ENCODE data around the gene AIMP1.
A peak's percentile ranks its signal among the peaks of the same experiment; 100 is the strongest.

Gene AIMP1

DNA sequence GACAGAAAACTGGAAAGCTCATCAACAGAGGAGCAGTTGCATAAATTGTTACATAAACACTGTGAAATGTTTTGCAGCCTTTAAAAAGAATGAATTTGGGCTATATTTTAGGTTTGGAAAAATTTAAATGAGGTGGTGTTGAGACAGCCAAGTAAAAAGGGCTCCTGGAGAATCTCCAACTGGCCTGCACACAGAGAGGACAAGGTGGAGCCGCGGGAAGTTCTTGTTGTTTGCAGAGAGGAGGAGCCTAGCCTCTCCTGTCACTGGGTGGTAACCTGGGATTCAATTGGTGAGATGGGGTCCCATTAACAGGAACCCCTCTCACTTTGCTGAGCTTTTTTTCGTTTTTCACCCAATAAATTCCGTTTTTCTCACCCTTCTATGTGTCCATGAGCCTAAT is 38.8 kb downstream of the AIMP1 start:
- TF ChIP-seq GATA2 (IDR thresholded peaks at IDR 0.05; ENCODE audit: low read depth, low read length) (no peak), GATA3 (IDR thresholded peaks at IDR 0.05; ENCODE audit: low read depth, low read length) (no peak)

DNA sequence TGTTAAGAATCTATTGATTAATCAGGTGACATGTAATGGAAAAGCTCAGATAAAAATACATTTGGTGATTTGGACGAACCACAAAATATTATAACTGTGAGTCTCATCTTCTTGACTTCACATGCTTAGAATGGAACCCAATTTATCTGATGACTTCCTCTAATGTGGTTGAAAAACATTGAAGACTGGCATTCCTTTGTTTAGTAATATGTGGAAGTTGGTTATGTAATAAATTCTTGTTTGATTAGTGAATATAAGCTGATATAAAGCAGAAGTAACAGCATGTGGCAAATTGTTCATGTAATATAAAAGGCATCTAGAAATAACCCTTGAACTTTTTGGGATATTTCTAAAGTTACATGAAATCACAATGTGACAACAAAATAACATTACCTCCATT is 42.5 kb downstream of the AIMP1 start:
- TF ChIP-seq GATA2 (IDR thresholded peaks at IDR 0.05; ENCODE audit: low read depth, low read length) = no peak
- no peak for TF ChIP-seq GATA3 (IDR thresholded peaks at IDR 0.05; ENCODE audit: low read depth, low read length)

DNA sequence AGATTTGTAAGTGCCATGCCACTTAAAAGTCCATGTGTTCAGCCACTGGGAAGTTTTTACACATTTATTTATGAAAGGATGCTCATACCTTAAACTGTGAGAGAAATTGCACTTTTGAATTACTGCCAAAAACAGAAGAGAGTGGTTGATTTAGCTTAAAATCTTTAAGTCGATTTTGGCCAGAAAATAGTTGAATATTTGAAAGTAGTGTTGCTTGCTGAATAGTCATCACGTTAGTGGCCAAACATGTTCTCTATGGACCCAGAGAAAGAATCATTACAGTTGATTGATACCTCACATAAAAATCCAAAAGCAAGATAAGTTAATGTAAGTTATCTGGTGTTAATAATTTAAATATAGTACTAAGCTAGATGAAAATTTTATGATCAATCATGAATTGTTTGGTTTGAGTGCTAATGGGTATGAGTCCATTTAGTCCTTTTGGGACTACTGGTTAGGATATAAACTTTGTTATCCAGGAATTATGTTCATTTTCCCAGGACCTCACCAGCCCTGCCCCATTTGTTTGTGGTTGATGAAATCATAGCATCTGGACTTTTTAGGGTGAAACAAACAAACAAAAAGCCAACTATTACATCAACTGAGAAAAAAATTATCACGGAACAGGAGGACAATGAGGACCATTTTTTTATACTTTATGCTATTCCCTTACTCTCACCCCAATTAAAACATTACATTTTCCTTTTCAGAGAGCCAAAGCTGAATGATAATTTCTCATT is 45.9 kb downstream of the AIMP1 start:
- TF ChIP-seq GATA3 (IDR thresholded peaks at IDR 0.05; ENCODE audit: low read depth, low read length) (no peak), GATA2 (IDR thresholded peaks at IDR 0.05; ENCODE audit: low read depth, low read length) (no peak)

DNA sequence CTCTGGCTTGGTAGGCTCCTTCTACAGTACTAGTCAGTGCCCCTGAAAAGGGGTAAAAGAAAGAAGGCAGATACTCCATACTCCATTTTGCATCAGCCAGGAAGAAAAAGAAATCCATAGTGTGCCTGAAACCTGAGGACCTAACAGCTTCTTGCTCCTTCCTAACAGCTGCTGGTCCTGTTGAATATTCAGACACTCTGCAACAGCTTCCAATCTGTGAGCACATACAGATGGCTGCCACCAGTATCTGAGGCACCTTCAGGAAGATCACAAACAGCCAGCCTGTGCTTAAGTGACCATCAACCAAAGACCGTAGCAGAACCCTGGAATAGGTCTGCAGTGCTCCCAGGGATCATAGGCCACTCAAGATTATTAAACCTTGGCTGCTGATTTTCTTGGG is 47.9 kb downstream of the AIMP1 start:
- no peak for TF ChIP-seq GATA2 (IDR thresholded peaks at IDR 0.05; ENCODE audit: low read depth, low read length)

DNA sequence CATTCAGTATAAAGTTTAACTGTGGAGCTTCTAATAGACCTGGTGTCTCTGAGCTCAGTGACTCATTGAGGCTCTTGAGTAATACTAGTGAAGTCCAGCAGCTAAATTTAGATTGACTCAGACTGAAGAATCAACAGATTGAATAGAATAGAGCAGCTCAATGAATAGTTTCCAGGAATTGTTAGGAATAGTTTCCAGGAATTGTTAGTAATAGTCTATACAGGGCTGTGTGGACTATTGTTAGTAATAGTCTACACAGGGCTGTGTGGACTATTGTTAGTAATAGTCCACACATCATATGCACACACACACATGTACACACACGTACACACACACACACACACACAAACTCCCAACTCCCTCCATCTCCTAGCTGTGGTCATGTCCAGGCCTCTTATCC is 49.3 kb downstream of the AIMP1 start:
- no peak for TF ChIP-seq GATA3 (IDR thresholded peaks at IDR 0.05; ENCODE audit: low read depth, low read length)
- no peak for TF ChIP-seq GATA2 (IDR thresholded peaks at IDR 0.05; ENCODE audit: low read depth, low read length)

DNA sequence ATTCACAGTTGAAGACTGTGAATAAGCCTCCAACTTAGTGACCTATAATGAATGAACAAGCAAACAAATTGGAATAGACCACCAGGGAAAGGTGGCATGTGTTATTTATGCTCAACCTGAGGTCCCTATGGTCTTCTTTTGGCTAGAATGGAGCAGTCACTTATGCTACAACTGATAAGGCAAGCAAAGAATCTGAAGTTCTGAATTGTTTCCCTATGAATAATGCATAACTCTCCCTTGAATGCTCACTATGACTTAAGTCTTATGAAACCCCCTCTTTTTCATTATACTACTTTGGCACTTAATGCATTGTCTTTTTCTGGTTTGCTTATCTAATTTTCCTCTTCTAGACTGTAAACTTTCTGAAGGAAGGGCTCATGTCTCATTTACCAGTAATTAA is 49.7 kb downstream of the AIMP1 start:
- no peak for TF ChIP-seq GATA2 (IDR thresholded peaks at IDR 0.05; ENCODE audit: low read depth, low read length)
- no peak for TF ChIP-seq GATA3 (IDR thresholded peaks at IDR 0.05; ENCODE audit: low read depth, low read length)

DNA sequence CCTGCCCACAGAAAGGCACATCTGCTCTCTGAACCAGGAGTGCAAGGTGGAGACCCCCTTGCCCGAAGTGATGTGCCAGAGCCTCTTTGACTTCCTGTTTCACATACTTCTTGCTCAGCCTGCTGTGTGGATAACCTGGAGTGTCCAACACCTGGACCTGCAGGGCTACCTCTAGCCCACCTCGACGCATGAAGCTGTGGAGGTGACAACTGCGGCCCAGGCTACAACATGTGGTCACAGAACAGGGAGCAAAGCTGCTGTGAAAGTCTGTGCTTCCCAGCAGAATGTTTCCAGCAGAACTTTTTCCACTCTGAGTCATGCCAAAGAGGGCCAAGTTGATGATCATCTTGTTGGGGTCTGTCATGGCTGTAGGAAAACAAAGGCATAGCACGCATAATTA is 50.7 kb downstream of the AIMP1 start:
- TF ChIP-seq GATA3 (IDR thresholded peaks at IDR 0.05; ENCODE audit: low read depth, low read length) = no peak
- no peak for TF ChIP-seq GATA2 (IDR thresholded peaks at IDR 0.05; ENCODE audit: low read depth, low read length)

DNA sequence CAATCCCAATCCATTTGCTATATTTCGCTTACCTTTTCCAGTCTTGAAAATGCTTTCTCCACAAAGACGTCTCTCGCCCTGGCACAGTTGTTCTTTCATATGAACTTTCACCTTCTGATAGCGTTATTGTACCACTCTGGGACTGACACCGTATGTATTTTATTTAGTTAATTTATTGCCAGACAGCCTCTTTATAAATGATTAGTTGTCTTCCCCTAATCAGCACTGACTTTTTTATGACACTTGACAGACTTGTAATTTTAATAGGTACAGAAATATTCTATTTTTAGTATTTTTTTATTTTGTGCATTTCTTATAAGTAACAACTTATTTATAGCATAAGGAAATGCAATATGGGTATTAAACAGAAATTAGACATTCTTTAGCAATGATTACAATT is 52.3 kb downstream of the AIMP1 start, which contains the start of gene GIMD1:
GIMD1 (minus strand) TSS at position 101 of the 400 bp plus-strand sequence. CDS start 1,343 bp downstream, outside the sequence.
- TF ChIP-seq GATA3 (IDR thresholded peaks at IDR 0.05; ENCODE audit: low read depth, low read length) (no peak), GATA2 (IDR thresholded peaks at IDR 0.05; ENCODE audit: low read depth, low read length) (no peak)

DNA sequence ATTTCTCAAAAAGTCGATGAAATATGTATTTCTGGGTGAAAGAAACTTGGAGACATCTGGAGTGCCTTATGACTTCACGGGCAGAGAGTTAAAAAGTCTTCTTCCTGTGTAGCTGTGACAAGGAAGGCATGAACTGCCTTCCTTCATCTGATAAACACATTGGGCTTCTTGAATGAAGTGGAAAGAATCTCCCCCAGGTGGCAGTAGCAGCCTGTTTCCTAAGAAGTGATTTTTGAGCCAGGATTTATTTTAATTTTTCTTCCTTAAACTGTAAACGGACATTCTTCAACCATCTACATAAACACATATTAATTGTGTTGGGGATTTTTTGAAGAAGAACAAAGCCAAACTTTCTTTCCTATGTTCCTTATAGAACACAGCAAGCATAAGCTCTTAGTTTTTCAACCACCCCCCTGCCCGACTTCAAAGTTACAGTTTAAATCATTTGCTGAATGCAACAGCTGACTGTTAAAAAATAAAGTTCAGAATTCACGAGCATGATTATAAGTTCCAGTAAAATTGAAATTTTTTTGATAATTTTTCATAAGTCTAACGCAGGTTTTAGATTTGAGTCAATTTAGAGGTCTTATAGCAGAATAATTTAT is 53.2 kb downstream of the AIMP1 start:
- TF ChIP-seq GATA3 (IDR thresholded peaks at IDR 0.05; ENCODE audit: low read depth, low read length) = no peak
- TF ChIP-seq GATA2 (IDR thresholded peaks at IDR 0.05; ENCODE audit: low read depth, low read length) = peak; percentile 59; the same call in 1 of the 2 replicates

DNA sequence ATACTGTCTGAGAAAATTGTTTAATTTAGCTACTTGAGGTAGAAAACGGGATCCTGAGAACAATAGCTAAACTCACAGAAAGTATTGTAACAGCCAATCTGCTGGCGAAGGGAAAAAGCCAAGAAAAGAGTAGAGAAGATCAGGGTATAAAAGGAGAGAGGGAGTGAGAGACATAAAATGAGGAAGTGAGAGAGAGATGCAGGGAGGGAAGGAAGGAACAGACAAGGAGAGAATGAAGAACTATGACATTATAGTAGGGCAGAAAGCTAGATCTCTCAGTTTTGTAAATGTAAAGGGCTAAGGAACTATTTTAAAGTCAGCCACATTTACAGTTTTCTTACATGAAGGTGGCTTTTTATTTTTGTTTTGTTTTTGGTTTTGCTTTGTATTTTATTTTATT is 53.9 kb downstream of the AIMP1 start:
- TF ChIP-seq GATA3 (IDR thresholded peaks at IDR 0.05; ENCODE audit: low read depth, low read length) (no peak), GATA2 (IDR thresholded peaks at IDR 0.05; ENCODE audit: low read depth, low read length) (no peak)

DNA sequence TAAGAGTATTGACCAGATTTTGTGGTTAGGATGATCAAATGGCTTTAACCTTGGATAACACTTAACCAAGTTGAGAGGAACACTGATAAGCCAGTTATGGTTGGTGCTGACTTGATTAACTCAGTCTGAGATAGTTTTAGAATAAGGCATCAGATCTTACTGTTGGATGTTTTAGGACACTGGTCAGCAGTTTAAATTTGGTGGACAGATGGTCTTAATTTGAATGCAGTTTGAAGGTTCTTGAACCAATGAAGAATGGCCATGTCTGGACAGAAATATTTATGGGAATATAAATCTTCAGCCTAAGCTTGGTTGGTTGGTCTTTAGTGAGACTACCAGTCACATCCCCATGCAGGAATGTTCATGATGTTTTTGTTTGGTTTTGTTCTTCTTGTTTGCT is 54.8 kb downstream of the AIMP1 start:
- TF ChIP-seq GATA3 (IDR thresholded peaks at IDR 0.05; ENCODE audit: low read depth, low read length) = no peak
- no peak for TF ChIP-seq GATA2 (IDR thresholded peaks at IDR 0.05; ENCODE audit: low read depth, low read length)

DNA sequence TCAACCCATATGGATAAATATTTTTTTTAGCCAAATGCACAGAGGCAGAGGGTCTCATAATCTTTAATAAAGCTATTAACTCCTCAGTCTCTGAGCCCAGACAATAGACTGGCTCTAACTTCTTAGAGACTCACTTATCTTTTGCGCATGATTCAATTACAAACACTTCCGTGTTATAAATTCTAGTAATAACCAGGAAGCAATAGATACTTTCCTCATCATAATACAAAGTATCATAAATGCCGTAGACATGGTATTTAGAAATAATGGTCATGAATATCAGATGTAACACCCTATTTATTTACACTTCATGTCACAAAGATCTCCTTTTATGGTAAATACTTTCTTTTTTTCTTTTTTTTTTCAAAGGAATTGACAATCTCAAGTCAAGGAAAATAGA is 56.7 kb downstream of the AIMP1 start:
- TF ChIP-seq GATA2 (IDR thresholded peaks at IDR 0.05; ENCODE audit: low read depth, low read length) (no peak), GATA3 (IDR thresholded peaks at IDR 0.05; ENCODE audit: low read depth, low read length) (no peak)

DNA sequence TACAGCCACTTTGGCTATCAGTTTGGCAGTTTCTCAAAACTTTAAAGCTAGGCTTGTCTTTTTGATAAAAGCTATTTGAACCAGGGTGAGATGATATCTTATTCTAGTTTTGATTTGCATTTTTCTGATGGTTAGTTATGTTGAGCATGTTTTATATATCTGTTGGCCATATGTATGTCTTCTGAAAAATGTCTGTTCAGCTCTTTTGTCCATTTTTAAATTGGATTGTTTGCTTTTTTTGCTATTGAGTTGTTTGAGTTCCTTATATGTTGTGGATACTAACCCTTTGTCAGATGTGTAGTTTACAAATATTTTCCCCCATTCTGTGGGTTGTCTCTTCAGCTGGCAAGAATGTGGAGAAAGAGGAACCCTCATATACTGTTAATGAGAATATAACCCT is 63.8 kb downstream of the AIMP1 start:
- TF ChIP-seq GATA3 (IDR thresholded peaks at IDR 0.05; ENCODE audit: low read depth, low read length) = no peak
- no peak for TF ChIP-seq GATA2 (IDR thresholded peaks at IDR 0.05; ENCODE audit: low read depth, low read length)

DNA sequence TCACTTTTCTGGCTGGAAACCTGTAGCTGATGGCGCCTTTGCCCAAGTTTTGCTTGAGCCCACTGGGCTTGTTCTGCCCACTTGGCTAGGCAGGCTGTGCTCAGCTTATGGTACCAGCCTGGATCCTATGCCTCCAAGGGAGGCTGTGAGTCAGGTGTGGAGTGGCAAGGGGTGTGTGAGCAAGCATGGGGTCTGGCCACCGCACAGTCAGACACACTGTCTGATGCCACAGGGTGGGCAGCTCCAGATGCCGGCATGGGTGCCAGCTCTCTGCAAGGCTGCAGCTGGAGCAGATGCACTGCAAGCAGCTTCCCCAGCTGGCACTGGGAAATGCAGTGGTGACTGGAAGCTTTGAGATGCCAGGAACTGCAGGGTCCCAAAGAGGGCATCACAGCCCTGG is 68.5 kb downstream of the AIMP1 start:
- TF ChIP-seq GATA2 (IDR thresholded peaks at IDR 0.05; ENCODE audit: low read depth, low read length) (no peak), GATA3 (IDR thresholded peaks at IDR 0.05; ENCODE audit: low read depth, low read length) (no peak)

DNA sequence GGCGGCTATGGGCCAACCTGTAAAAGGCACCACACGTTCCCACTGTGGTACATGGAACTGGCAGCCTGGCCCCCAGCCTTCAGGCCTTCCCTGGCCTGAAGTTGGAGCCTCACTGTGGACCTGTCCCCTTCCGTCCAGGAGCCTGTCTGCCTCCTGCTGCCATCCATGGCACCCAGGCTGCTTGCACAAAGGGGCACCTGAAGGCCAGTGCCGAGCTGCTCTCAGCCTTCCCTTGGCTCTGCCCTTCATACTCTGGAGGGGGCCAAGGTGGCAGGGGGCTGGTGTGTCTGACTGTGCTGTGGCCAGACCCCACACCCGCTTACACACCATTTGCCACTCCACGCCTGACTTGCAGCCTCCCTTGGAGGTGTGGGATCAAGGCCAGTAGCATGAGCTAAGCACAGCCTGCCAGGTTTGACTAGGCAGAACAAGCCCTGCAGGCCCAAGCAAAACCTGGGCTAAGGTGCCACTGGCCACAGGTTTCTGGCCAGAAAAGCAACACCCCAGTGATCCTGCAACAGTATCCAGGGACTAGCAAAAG is 69.6 kb downstream of the AIMP1 start:
- no peak for TF ChIP-seq GATA3 (IDR thresholded peaks at IDR 0.05; ENCODE audit: low read depth, low read length)
- TF ChIP-seq GATA2 (IDR thresholded peaks at IDR 0.05; ENCODE audit: low read depth, low read length) = no peak

Data from SH-SY5Y (cell line).